Measurements from ENCODE around the gene GPR34. TPM values are rescaled to one million over a fixed set of nuclear protein-coding genes. Genes with fewer than 3 reads are reported as not detected.
"Not testable (repeated sequence)": the region's sequence is repeated elsewhere in the genome, so short reads cannot be mapped to it uniquely, and the experiment has no call there.

The GPR34 gene
- total and polyA plus RNA-seq, 2 donors (not counting 1 experiment from before 2014, with no cell fraction given), result 0.21 TPM; not detected in 1

DNA sequence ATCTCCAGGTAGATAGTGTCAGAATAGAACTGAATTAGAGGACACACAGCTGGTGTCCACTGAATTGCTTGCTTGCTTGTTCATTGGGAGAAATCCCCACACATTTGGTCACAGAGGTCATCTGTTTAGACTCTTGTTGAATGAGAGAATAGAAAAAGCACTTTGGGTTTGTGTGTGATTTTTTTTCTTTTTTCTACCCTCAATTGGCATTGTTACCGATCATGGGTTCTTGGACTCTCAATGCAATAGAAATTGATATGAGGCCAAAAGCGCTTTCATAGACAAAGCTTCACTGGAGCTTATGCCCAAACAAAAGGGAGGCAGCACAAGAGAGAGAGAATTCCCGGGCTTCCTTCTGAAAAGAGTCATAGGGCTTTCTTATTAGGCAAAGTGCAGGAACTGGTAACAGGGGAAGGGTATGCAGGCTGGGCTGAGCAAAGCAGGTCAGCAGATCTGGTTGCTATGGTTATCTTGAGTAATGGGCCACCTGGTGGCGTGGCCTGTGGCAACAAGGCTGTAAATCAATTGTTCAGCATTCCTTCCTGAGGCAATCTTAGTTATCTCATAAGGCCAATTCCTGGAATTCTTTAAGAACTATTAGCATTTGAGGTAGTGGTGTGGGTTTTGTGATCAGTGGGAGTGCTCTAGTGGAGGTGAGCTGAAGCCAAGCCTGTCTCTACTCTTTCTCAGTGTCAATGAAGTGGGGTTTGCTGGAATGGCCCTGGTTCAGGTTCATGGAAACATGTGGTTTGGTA, 29.9 kb downstream of the GPR34 start:
- H3K4me2 ChIP-seq (replicated peaks; ENCODE audit: low read depth, low read length, poor library complexity, severe bottlenecking), result no peak overlapping the region
- ATAC-seq (ENCODE audit: low read depth), result no peak
- no peaks in the 10 kb centered on the region for H3K79me2 ChIP-seq (ENCODE audit: control insufficient read depth, insufficient read depth, low read length)
- H3K27me3 Mint-ChIP-seq, result no peaks in the 10 kb centered on the region
- no peak for TF ChIP-seq EZH2 (IDR thresholded peaks at IDR 0.05; ENCODE audit: borderline replicate concordance, insufficient read depth, low read depth, low read length, poor library complexity, severe bottlenecking)
- ChIA-PET POLR2A (no interaction called here), CTCF (interaction anchor here (1.0 to 3.8 kb wide), 2 partner anchors 11 to 42 kb away, joined by 3 to 20 read pairs; no protein-coding TSS in a partner anchor)
- no peak overlapping the region for H3K4me3 ChIP-seq (ENCODE audit: control extremely low read depth in 1 of 5, extremely low read depth in 1 of 5, insufficient read depth in 1 of 5, low read depth in 2 of 5, low read length in 4 of 5)
- no peak overlapping the region for H2AFZ ChIP-seq (ENCODE audit: insufficient read depth, low read depth, low read length, poor library complexity, severe bottlenecking)
- no peak overlapping the region for H3K9ac ChIP-seq (ENCODE audit: low read length)
- no peaks in the 10 kb centered on the region for H4K20me1 ChIP-seq (ENCODE audit: control insufficient read depth, insufficient read depth, low read length, poor library complexity, severe bottlenecking)
- no peak for DNase-seq
- no peak overlapping the region for H3K27ac ChIP-seq (ENCODE audit: low read length in 2 of 2)
- peaks cover 0 to 22% (median 17%) of the 10 kb centered on the region in 3 donors for H3K9me3 ChIP-seq (ENCODE audit: control extremely low read depth in 1 of 3, control insufficient read depth in 2 of 3, insufficient read depth in 1 of 3, low read length in 2 of 3)
- intact Hi-C loops (cut with micrococcal nuclease), result no loop called here
- no peaks in the 10 kb centered on the region for H3K9me3 Mint-ChIP-seq (ENCODE audit: insufficient read depth)
- H3K36me3 ChIP-seq (replicated peaks in 1 of 2; ENCODE audit: control extremely low read depth in 1 of 2, control insufficient read depth in 1 of 2, extremely low read depth in 1 of 2, insufficient read depth in 2 of 2, low read length in 1 of 2), result peaks cover 0 to 3% of the 10 kb centered on the region in 2 experiments
- H3K4me1 Mint-ChIP-seq, result peaks cover 67% of the 10 kb centered on the region
- peaks cover 50 to 74% of the 10 kb centered on the region in 2 donors for H3K4me1 ChIP-seq (ENCODE audit: control insufficient read depth in 2 of 2, insufficient read depth in 2 of 2, low read length in 2 of 2)
- H3K27me3 ChIP-seq (replicated peaks in 1 of 4; ENCODE audit: control extremely low read depth in 1 of 4, control insufficient read depth in 3 of 4, insufficient read depth in 4 of 4, low read length in 3 of 4), result no peaks in the 10 kb centered on the region
- no peak overlapping the region for H3K27ac Mint-ChIP-seq
- 92% methylated on average over 2 of the region's 4 CpGs for WGBS (ENCODE audit: insufficient coverage)
- H3K4me3 Mint-ChIP-seq, result no peak overlapping the region

DNA sequence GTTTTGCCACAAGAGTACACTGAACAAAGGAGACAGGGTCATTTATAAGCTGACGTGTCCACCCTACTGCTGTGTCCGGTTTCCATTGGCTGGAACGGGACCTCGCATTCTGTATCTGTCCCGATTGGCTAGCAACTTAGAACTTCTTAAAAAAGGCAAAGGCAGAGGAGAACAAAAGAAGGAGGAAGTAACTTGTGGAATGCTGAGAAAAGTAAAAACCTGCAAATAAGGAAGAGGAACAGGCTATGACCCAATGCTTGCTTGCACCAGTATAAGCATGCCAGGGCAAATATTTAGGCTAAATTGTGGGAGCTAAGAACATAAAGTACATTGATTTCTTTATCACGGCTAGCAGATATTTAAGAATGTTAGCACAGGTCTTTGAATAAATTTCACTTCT, 30.8 kb downstream of the GPR34 start:
- H4K20me1 ChIP-seq (ENCODE audit: control insufficient read depth, insufficient read depth, low read length, poor library complexity, severe bottlenecking); ATAC-seq (ENCODE audit: low read depth); H3K9ac ChIP-seq (ENCODE audit: low read length); H3K4me3 ChIP-seq (ENCODE audit: control extremely low read depth in 1 of 5, extremely low read depth in 1 of 5, insufficient read depth in 1 of 5, low read depth in 2 of 5, low read length in 4 of 5); H3K27me3 ChIP-seq (replicated peaks in 1 of 4; ENCODE audit: control extremely low read depth in 1 of 4, control insufficient read depth in 3 of 4, insufficient read depth in 4 of 4, low read length in 3 of 4); H3K27me3 Mint-ChIP-seq; POLR2A ChIA-PET; DNase-seq; H3K4me2 ChIP-seq (replicated peaks; ENCODE audit: low read depth, low read length, poor library complexity, severe bottlenecking); H2AFZ ChIP-seq (ENCODE audit: insufficient read depth, low read depth, low read length, poor library complexity, severe bottlenecking); H3K79me2 ChIP-seq (ENCODE audit: control insufficient read depth, insufficient read depth, low read length); H3K27ac ChIP-seq (ENCODE audit: low read length in 2 of 2); H3K4me3 Mint-ChIP-seq; H3K27ac Mint-ChIP-seq; H3K36me3 ChIP-seq (replicated peaks in 1 of 2; ENCODE audit: control extremely low read depth in 1 of 2, control insufficient read depth in 1 of 2, extremely low read depth in 1 of 2, insufficient read depth in 2 of 2, low read length in 1 of 2); H3K9me3 Mint-ChIP-seq (ENCODE audit: insufficient read depth): not testable (repeated sequence)
- CTCF ChIA-PET, result interaction anchor here (0.6 to 3.8 kb wide), 4 partner anchors 11 to 32 kb away, joined by 3 to 20 read pairs (median 4); no protein-coding TSS in a partner anchor
- H3K4me1 ChIP-seq (ENCODE audit: control insufficient read depth in 2 of 2, insufficient read depth in 2 of 2, low read length in 2 of 2), result peaks cover 58 to 80% of the 10 kb centered on the region in 2 donors
- intact Hi-C loops (cut with micrococcal nuclease), result loop anchor here (2.0 kb wide), 1 partner anchor 13 kb away; no protein-coding TSS in a partner anchor
- peaks cover 71% of the 10 kb centered on the region for H3K4me1 Mint-ChIP-seq
- H3K9me3 ChIP-seq (ENCODE audit: control extremely low read depth in 1 of 3, control insufficient read depth in 2 of 3, insufficient read depth in 1 of 3, low read length in 2 of 3), result peaks cover 0 to 22% (median 17%) of the 10 kb centered on the region in 3 donors
- 100% methylated on average over 1 of the region's 6 CpGs for WGBS (ENCODE audit: insufficient coverage)

Measured in B cell (primary cell).